CD4-positive, alpha-beta T cell treated with Interleukin-17A for 1 hour (primary cell): Measurements from ENCODE around the gene HNF4A.

Experiments used
- DNase-seq: peaks from one replicate; pipeline ENCODE4 v3.0.0-alpha.2; 2020

HNF4A gene

GRCh38 chr20:44392776-44393607, 37.5 kb downstream of the HNF4A start:
- DNase-seq: no peak

GRCh38 chr20:44393608-44394451, 38.3 kb downstream of the HNF4A start:
- no peak for DNase-seq

DNA sequence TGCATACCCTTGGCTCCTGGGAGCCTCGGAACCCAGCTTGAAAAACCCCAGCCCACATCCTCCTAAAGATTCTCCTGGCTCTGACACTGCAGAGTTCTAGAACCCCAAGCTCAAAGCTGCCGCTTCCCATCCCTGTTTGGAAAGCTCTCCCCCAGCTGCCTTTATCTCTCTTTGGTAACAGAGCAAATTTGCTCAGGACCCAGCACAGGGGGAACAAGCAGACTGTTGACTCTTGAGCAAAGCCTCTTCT, 38.9 kb downstream of the HNF4A start:
- no peak for DNase-seq

DNA sequence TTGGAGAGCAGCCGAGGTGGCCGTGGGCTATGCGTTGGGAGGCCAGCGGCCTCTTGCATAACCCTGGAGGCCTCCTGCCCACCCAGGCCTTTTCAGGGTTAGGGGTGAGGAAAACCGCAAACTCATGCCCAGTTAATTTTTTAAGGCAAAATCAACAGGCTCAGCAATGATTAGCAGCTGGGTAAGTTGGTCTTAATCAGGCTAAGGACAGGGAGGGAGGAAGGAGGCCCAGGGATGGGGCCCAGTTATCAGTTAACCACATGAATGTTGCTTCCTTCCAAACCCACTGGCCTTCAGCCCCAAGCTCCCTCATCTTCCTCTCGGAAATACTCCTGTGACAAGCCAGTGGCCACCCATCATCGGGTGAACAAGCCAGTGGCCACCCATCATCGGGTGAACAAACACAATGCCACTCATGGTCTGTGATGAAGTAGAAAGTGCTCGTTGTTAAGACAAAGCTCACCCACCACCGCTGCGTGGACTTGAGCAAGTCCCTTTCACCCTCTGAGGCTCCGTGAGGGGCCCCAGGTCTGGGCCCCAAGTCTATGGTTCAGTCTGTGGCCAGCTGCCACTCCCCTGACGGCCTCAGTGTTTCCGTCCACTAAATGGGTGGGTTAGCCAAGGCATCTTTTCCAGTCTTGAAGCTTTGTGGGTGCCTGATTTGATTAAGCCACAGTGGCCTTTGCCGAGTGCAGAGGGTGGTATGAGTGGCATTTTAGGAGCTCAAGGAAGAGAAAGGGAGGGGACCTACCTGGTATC, 39.4 kb downstream of the HNF4A start:
- no peak for DNase-seq

- DNase-seq: no peak
Observed at GRCh38 chr20:44395461-44396340, 40.2 kb downstream of the HNF4A start.

GRCh38 chr20:44396369-44397130, 41.1 kb downstream of the HNF4A start:
- DNase-seq: no peak

GRCh38 chr20:44398335-44398734, 42.8 kb downstream of the HNF4A start:
- DNase-seq: no peak

- DNase-seq: no peak
Observed at GRCh38 chr20:44399446-44399845, 43.9 kb downstream of the HNF4A start.

GRCh38 chr20:44400671-44400969, 45.1 kb downstream of the HNF4A start:
- no peak for DNase-seq

DNA sequence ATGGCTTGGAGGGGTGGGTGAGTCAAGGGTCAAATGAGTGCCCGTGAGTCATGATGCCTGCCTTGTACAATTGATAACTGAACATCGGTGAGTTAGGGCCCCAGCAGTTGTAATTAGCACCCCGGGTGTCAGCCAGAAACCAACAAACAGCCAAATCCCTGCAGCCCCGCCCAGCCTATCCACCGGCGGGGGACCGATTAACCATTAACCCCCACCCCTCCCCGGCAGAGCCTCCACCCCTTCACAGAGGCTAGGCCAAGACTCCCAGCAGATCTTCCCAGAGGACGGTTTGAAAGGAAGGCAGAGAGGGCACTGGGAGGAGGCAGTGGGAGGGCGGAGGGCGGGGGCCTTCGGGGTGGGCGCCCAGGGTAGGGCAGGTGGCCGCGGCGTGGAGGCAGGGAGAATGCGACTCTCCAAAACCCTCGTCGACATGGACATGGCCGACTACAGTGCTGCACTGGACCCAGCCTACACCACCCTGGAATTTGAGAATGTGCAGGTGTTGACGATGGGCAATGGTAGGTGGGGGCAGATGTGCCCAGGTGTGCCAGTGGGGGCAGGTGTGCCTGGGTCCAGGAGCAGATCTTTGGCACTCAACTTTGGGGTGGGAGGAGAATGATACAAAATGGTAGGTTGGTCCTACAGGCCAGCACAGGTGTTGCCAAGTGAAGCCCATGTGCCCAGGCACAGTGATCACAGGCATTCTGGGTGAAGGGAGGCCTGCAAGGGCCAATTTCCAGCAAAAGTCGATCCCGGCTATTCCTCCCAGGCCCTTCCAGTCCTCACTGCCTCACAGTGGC, 45.7 kb downstream of the HNF4A start:
- DNase-seq: no peak

DNA sequence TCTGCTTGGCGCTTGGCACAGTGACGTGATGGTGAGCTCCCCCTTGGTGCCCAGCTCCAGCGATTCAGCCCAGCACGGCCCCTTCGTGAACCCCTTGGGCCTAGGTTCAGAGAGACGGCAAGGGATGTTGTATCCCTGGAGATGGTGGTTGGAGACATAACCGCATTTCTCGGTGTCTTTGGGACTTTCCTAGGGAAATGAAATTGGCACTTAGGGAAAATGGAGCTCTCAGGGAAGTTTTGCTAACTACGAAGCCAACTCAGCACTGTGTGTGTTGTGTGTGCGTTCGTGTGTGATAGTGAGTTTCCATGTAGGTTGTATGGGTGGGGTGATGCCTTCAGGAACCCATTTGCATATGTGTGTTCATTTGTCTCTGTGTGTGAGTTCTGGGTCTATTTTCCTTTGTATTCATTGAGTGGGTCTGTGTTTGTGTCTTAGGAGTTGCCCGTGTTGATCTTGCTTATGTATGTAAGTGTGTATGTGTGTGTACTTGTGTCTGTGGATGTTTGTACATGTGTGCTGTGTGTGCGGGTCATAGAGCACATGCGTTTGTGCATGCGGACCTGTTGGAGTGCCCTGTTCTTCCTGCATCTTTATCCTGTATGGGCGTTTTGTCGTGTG, 46.4 kb downstream of the HNF4A start:
- DNase-seq: no peak

DNA sequence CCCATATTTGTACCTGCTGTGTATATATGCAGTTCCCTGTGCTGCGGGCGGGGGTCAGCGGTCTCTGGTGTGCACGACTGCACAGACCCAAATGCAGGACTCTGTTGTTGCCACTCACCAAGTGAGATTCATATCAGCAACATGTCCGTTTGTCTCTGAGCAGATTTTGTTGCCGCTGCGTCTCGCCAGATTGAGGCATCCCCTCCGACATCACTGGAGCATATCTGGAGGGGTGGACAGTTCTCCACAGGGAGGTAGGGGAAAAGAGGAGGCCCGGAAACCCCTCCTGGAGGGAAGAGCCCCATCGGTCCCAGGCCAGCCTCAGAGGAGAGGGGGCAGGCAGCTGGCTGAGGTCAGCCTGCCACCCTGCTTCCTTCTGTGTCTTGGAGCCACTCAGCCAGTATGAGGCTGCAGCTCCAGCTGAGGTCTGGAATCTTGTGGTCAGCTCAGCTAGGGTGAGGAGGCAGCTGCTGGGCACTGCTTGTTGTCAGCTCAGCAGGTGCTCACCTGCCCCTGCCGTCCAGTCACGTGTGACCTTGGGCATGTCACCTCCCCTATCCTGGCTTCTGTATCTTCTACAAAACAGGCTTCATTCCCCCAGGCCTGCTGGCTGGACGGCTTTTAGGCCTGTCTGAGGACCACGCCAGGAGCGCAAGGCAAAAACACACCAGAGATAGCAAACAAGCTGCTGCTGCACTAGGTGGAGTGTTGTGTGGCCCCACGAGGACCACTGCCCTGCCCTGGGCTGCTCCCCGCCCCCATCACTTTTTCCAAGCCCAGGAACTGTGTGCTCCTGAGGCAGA, 47.1 kb downstream of the HNF4A start:
- no peak for DNase-seq

DNA sequence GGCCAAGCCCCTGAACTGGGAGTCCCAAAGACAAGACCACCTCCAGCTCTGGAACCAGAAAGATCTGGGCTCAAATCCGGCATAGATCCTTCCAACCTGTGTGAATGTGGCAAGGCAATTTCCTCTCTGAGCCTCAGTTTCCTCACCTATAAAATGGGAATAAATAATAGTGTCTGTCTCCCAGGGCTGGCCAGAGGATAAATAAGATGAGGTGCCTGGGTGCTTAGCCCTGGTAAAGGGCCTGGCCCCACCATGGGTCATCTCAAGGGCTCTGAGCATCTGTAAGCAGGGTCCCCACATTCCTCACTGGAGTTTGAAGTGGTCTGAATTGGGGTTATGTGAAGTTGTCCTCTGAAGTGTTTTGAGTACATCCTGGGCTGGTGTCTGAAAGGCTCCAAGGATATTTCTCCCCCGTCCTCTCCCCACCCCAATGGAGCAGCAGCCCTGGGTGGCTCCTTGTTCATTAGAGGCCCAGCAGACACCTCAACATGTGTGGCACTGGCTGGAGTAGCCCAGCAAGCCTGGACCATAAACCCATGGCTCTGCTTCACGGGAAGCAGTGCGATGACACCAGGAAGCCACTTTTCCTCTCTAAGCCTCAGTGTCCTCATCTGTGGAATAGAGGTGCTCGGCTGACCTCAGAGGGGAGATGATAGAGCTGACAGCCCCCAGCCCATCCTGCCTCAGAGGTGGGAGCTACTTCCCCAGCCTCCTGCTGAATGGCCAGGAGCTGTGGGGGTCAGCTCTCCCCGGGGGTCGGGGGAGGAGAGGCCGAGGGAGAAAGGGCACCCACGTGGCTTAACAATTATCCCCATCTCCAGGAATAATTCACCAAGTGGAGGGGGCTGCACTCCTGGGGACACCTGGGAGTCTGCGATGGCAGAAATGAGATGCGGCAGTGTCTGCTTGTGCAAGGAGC, 48.0 kb downstream of the HNF4A start:
- DNase-seq: no peak

DNA sequence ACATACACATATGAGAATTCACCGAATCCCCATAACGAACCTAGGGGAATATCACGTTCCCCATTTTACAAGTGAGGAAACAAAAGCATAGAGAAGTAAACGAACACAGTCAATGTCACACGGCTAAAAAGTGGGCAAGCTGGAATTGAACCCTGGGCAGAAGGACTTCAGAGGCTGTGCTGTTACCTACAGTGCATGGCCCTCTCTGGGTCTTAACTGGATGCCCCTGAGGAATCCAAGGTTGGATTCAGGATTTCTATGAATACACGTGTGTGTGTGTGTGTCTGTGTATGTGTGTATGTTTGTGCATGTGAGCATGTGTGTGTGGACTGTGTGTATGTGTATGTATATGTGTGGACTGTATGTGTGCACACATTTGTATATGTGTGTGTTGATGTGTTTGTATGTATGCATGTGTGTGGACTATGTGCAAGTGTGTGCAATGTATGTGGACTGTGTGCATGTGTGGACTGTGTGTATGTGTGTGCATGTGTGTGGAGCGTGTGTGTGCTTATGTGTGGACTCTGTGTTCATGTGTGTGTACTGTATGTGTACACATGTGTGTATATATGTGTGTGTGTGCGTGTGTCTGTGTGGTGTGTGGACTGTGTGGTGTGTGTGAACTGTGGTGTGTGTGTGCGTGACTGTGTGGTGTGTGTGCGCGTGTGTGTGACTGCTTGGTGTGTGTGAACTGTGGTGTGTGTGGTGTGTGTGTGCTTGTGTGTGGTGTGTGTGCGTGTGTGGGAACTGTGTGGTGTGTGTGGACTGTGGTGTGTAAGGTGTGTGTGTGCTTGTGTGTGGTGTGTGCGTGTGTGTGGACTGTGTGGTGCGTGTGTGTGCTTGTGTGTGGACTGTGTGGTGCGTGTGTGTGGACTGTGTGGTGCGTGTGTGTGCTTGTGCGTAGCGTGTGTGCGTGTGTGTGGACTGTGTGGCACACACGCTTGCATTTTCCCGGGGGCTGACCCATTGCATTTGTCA, 49.0 kb downstream of the HNF4A start:
- no peak for DNase-seq

DNA sequence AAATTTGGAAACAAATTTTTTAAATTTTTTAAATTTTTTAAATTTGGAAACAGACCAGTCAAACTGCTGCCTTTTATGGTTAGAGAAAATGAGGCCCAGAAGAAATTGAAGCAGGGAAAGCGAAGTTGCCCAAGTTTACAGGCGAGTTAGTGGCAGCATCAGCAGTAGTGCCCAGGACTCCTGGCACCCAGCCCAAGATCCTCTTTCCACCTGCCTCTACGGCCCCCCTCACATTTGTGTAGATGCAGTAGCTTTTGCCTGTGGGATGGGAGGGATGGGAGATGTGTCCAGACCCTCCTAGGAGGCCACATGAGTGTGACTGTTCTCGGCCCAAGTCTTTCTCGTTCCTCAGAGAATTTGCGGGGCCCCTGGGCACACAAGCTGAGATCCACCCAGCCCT, 49.8 kb downstream of the HNF4A start:
- DNase-seq: no peak

DNA sequence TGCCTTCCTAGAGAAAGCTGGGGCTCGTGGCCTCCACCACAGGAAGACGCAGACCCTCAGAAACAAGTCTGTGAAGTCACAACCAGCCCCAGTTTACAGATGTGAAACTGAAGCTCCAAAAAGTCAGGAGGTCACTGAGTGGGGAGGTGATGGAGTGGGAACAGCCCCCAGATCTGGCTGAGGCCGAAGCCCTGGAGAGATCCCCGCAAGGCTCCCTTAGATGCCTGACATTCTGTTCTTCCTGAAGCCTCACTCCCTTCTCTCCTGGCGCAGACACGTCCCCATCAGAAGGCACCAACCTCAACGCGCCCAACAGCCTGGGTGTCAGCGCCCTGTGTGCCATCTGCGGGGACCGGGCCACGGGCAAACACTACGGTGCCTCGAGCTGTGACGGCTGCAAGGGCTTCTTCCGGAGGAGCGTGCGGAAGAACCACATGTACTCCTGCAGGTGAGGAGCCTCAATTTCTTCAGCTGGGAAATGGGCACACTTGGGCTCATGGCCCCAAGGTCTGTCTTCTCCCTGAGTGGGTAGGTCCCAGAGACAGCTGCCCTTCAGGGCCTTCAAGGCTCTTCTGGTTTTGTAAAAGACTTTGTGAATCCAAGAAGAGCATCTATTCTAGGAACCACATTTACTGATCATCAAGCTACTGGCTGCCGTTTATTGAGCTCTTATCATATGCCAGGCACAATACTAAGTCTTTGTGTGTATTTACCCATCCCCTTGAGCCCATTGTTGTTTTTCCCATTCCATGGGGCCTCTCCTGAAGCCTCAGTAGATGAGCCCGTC, 50.5 kb downstream of the HNF4A start:
- DNase-seq: no peak
